ENCODE results near the gene SEC14L1.

DNA sequence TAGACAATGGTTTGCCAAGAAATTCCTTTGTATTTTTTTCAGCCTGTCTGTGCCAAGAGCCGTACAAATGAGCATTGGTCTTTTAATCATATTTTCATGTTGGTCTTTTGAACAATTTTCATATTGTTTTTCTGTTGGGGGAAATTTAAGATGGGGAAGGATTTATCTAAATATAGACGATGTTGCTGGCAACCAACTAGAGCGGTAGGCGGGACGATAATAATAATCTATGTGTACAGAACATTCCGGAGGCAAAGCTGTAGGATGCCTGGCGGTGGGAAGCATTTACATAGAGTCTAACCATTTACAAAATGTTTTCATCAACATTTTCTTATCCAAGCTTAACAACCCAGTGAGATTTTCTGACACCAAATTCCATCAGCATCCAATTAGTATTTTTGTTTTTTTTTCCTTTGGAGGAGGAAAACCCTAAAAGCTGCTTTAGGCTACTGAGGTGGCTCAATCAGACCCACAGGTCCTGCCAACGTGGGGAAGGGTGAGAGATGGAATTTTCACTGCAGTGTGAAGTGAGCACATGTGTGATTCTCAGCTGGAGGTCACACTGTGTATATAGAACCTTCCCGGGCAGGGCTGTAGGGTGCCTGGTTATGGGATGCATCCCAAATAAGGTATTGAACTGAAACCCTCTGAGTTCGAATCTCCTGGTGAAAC lies 11.7 kb upstream of the SEC14L1 start:
- TF ChIP-seq, protein P1, sequence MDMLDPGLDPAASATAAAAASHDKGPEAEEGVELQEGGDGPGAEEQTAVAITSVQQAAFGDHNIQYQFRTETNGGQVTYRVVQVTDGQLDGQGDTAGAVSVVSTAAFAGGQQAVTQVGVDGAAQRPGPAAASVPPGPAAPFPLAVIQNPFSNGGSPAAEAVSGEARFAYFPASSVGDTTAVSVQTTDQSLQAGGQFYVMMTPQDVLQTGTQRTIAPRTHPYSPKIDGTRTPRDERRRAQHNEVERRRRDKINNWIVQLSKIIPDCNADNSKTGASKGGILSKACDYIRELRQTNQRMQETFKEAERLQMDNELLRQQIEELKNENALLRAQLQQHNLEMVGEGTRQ (CRISPR knock-in tag; IDR thresholded peaks at IDR 0.05) = no peak
- TF ChIP-seq ZNF263 (CRISPR knock-in tag; IDR thresholded peaks at IDR 0.05; ENCODE audit: low read depth) (no peak), JUN (CRISPR knock-in tag; IDR thresholded peaks at IDR 0.05) (no peak), FOXP1 (CRISPR knock-in tag; IDR thresholded peaks at IDR 0.05; ENCODE audit: borderline replicate concordance) (no peak)
- TF ChIP-seq, protein P2, sequence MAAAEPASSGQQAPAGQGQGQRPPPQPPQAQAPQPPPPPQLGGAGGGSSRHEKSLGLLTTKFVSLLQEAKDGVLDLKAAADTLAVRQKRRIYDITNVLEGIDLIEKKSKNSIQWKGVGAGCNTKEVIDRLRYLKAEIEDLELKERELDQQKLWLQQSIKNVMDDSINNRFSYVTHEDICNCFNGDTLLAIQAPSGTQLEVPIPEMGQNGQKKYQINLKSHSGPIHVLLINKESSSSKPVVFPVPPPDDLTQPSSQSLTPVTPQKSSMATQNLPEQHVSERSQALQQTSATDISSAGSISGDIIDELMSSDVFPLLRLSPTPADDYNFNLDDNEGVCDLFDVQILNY (CRISPR knock-in tag; IDR thresholded peaks at IDR 0.05) = no peak
- TF ChIP-seq, protein P3, sequence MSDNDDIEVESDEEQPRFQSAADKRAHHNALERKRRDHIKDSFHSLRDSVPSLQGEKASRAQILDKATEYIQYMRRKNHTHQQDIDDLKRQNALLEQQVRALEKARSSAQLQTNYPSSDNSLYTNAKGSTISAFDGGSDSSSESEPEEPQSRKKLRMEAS (CRISPR knock-in tag; IDR thresholded peaks at IDR 0.05) = no peak
- TF ChIP-seq, protein P4, sequence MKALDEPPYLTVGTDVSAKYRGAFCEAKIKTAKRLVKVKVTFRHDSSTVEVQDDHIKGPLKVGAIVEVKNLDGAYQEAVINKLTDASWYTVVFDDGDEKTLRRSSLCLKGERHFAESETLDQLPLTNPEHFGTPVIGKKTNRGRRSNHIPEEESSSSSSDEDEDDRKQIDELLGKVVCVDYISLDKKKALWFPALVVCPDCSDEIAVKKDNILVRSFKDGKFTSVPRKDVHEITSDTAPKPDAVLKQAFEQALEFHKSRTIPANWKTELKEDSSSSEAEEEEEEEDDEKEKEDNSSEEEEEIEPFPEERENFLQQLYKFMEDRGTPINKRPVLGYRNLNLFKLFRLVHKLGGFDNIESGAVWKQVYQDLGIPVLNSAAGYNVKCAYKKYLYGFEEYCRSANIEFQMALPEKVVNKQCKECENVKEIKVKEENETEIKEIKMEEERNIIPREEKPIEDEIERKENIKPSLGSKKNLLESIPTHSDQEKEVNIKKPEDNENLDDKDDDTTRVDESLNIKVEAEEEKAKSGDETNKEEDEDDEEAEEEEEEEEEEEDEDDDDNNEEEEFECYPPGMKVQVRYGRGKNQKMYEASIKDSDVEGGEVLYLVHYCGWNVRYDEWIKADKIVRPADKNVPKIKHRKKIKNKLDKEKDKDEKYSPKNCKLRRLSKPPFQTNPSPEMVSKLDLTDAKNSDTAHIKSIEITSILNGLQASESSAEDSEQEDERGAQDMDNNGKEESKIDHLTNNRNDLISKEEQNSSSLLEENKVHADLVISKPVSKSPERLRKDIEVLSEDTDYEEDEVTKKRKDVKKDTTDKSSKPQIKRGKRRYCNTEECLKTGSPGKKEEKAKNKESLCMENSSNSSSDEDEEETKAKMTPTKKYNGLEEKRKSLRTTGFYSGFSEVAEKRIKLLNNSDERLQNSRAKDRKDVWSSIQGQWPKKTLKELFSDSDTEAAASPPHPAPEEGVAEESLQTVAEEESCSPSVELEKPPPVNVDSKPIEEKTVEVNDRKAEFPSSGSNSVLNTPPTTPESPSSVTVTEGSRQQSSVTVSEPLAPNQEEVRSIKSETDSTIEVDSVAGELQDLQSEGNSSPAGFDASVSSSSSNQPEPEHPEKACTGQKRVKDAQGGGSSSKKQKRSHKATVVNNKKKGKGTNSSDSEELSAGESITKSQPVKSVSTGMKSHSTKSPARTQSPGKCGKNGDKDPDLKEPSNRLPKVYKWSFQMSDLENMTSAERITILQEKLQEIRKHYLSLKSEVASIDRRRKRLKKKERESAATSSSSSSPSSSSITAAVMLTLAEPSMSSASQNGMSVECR (CRISPR knock-in tag; IDR thresholded peaks at IDR 0.05; ENCODE audit: borderline replicate concordance) = no peak
- TF ChIP-seq, protein P5, sequence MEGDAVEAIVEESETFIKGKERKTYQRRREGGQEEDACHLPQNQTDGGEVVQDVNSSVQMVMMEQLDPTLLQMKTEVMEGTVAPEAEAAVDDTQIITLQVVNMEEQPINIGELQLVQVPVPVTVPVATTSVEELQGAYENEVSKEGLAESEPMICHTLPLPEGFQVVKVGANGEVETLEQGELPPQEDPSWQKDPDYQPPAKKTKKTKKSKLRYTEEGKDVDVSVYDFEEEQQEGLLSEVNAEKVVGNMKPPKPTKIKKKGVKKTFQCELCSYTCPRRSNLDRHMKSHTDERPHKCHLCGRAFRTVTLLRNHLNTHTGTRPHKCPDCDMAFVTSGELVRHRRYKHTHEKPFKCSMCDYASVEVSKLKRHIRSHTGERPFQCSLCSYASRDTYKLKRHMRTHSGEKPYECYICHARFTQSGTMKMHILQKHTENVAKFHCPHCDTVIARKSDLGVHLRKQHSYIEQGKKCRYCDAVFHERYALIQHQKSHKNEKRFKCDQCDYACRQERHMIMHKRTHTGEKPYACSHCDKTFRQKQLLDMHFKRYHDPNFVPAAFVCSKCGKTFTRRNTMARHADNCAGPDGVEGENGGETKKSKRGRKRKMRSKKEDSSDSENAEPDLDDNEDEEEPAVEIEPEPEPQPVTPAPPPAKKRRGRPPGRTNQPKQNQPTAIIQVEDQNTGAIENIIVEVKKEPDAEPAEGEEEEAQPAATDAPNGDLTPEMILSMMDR (IDR thresholded peaks at IDR 0.05) = no peak
- TF ChIP-seq, protein P6, sequence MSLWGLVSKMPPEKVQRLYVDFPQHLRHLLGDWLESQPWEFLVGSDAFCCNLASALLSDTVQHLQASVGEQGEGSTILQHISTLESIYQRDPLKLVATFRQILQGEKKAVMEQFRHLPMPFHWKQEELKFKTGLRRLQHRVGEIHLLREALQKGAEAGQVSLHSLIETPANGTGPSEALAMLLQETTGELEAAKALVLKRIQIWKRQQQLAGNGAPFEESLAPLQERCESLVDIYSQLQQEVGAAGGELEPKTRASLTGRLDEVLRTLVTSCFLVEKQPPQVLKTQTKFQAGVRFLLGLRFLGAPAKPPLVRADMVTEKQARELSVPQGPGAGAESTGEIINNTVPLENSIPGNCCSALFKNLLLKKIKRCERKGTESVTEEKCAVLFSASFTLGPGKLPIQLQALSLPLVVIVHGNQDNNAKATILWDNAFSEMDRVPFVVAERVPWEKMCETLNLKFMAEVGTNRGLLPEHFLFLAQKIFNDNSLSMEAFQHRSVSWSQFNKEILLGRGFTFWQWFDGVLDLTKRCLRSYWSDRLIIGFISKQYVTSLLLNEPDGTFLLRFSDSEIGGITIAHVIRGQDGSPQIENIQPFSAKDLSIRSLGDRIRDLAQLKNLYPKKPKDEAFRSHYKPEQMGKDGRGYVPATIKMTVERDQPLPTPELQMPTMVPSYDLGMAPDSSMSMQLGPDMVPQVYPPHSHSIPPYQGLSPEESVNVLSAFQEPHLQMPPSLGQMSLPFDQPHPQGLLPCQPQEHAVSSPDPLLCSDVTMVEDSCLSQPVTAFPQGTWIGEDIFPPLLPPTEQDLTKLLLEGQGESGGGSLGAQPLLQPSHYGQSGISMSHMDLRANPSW (CRISPR knock-in tag; conservative IDR thresholded peaks at IDR 0.05; ENCODE audit: low read depth) = no peak

Data from WTC11 (cell line).